SU-DHL-6 (cell line): ENCODE data around the gene SSR4.

Experiments
- EZH2phosphoT487 ChIP-seq: fragments of 200-600 bp; sonication (generic), shearing (Covaris generic); conservative IDR thresholded peaks from 2 replicates; pipeline ENCODE4 v1.6.1; 2018; ENCODE audit warnings: mild to moderate bottlenecking, antibody characterized with exemption, low read length, moderate library complexity, mixed read lengths
- TF ChIP-seq, protein P1 (sequence below): fragments of 200-600 bp; sonication (generic); IDR thresholded peaks from one replicate; pipeline ENCODE4 v1.5.1; 2017; ENCODE audit warnings: antibody characterized with exemption, mild to moderate bottlenecking, low read length, moderate library complexity; ENCODE audit not compliant: insufficient read depth, poor library complexity, severe bottlenecking

DNA sequence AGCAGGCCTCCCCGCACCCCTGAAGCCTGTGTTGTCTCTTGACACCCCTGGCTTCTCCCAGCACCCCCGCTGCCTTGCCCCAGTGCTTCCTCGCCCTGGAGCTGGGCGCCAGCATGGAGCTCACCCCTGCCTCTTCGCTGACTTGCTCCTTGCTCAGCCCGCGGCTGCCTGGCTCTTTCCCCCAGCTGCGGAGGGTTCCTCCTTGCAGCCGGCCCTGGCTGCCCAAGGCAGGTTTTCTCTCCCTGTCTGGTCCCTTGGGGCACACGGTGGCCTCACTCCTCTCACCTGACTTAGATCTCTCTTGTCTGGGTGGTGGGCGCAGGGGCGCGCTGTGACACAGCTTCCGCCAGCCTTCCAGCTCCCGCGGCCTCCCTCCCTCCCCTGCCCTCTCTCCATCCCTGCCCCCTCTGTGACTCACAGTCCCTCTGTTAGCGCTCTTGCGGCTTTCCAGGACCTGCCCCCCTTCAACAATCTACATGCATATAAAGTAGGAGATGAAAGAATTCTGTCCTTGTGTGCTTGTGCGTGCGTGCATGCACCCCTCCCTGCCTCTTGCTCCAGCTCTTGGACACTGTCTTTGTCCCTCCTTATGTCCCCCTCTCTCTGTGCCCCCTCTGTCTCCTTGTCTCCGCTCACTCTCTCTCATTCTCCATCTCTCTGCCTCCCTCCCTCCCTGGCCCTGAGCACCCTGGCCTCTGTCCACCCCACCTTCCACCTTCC lies 28.2 kb upstream of the SSR4 start:
- TF ChIP-seq, protein P1, sequence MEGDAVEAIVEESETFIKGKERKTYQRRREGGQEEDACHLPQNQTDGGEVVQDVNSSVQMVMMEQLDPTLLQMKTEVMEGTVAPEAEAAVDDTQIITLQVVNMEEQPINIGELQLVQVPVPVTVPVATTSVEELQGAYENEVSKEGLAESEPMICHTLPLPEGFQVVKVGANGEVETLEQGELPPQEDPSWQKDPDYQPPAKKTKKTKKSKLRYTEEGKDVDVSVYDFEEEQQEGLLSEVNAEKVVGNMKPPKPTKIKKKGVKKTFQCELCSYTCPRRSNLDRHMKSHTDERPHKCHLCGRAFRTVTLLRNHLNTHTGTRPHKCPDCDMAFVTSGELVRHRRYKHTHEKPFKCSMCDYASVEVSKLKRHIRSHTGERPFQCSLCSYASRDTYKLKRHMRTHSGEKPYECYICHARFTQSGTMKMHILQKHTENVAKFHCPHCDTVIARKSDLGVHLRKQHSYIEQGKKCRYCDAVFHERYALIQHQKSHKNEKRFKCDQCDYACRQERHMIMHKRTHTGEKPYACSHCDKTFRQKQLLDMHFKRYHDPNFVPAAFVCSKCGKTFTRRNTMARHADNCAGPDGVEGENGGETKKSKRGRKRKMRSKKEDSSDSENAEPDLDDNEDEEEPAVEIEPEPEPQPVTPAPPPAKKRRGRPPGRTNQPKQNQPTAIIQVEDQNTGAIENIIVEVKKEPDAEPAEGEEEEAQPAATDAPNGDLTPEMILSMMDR, result no peak
- TF ChIP-seq EZH2phosphoT487, result no peak
